Natural killer cell treated with Interleukin-12 subunit alpha and Interleukin-12 subunit beta and Interleukin-15 and Interleukin-18, amount 100 ng/mL, for 72 hours (primary cell): ENCODE results near the gene PODNL1. TPM values are rescaled to one million over a fixed set of nuclear protein-coding genes. Genes with fewer than 3 reads are reported as not detected.
"Not testable (repeated sequence)": the region's sequence is repeated elsewhere in the genome, so short reads cannot be mapped to it uniquely, and the experiment has no call there.

Experiments
- ATAC-seq, 2 donors: fragments of 150-1000 bp; cut with Tn5 transposase in 1 of 2; sonication (Bioruptor Pico), chemical (Tn5 transposase) in 1 of 2; 2 replicates each; pipeline ENCODE4 v1.10.0; 2021
- DNase-seq: peaks from one replicate; pipeline ENCODE4 v3.0.0; 2022; ENCODE audit warnings: low spot score
- H3K27ac Mint-ChIP-seq, 2 donors: 1 replicate in 1 of 2; 2 replicates in 1 of 2; pipeline ENCODE4 v1.8.0; 2022; ENCODE audit warnings: mixed read lengths in 2 of 2, mild to moderate bottlenecking in 1 of 2, moderate library complexity in 1 of 2
- H3K27me3 Mint-ChIP-seq, 2 donors: 1 replicate in 1 of 2; 2 replicates in 1 of 2; pipeline ENCODE4 v1.8.0; 2022; ENCODE audit warnings: mixed read lengths in 2 of 2
- H3K36me3 Mint-ChIP-seq: one replicate; pipeline ENCODE4 v1.8.0; 2022; ENCODE audit warnings: mixed read lengths
- H3K4me1 Mint-ChIP-seq, 2 donors: 1 replicate in 1 of 2; 2 replicates in 1 of 2; pipeline ENCODE4 v1.8.0; 2022; ENCODE audit warnings: low read depth in 2 of 2, mixed read lengths in 2 of 2, mild to moderate bottlenecking in 1 of 2
- H3K4me3 Mint-ChIP-seq: one replicate; pipeline ENCODE4 v1.8.0; 2022; ENCODE audit warnings: mixed read lengths
- H3K9me3 Mint-ChIP-seq: 2 replicates; pipeline ENCODE4 v1.8.0; 2022; ENCODE audit warnings: mixed read lengths
- total RNA-seq, 2 donors: library from RNA; stranded (reverse); gene quantifications; one replicate each; pipeline ENCODE4 v1.2.3, GENCODE V29; 2022

Gene PODNL1
- total RNA-seq, 2 donors from 2014 or later = 0.70 TPM; not detected in 1

DNA sequence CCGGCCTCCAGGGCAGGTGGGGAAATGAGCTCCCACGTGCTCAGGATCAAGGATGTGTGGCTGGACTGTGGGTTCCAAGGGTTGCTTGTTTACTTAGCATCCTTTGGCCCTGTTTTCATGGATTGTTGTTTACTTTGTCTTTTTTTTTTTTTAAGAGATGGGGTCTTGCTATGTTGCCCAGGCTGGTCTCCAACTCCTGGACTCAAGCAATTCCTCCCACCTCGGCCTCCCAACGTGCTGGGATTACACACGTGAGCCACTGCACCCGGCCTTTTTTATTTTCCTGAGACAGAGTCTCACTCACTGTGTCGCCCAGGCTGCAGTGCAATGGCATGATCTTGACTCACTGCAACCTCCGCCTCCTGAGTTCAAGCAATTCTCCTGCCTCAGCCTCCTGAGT lies 29.0 kb upstream of the PODNL1 start:
- not testable (repeated sequence) for H3K27me3 Mint-ChIP-seq

DNA sequence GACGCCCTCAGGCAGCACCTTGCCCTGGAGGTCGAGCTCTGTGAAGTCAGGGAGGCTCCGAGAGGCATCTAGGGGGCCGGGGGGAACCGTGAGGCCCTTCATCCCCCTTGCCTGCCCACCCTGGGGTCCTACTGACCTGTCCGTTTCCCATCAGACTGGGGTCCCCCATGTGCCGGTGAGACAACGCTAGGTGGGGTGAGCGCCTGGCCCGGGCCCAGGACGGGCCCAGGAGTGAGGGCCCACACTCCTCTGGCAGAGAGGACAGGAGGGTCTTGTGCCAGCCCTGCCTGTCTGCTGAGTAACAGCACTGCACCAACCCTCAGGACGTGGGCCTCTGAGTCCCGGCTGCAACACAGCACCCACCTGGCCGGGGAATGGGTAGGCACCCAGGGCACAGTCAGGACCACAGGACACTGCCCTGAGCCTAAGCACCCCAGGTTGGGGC lies 28.5 kb upstream of the PODNL1 start:
- H3K4me3 Mint-ChIP-seq = no peak overlapping the region
- H3K27ac Mint-ChIP-seq = no peak overlapping the region
- DNase-seq (no peak), ATAC-seq (peak in 1 of 2 donors; percentile 7)
- H3K36me3 Mint-ChIP-seq = no peaks in the 10 kb centered on the region
- no peaks in the 10 kb centered on the region for H3K27me3 Mint-ChIP-seq
- no peaks in the 10 kb centered on the region for H3K4me1 Mint-ChIP-seq
- no peaks in the 10 kb centered on the region for H3K9me3 Mint-ChIP-seq

More for the DNA sequence above, 29.0 kb upstream of the PODNL1 start:
- not testable (repeated sequence) for H3K36me3 Mint-ChIP-seq, H3K4me3 Mint-ChIP-seq, DNase-seq, ATAC-seq, H3K4me1 Mint-ChIP-seq, H3K9me3 Mint-ChIP-seq
- H3K27ac Mint-ChIP-seq = peak overlapping the region in 1 of 2 donors; percentile 37

DNA sequence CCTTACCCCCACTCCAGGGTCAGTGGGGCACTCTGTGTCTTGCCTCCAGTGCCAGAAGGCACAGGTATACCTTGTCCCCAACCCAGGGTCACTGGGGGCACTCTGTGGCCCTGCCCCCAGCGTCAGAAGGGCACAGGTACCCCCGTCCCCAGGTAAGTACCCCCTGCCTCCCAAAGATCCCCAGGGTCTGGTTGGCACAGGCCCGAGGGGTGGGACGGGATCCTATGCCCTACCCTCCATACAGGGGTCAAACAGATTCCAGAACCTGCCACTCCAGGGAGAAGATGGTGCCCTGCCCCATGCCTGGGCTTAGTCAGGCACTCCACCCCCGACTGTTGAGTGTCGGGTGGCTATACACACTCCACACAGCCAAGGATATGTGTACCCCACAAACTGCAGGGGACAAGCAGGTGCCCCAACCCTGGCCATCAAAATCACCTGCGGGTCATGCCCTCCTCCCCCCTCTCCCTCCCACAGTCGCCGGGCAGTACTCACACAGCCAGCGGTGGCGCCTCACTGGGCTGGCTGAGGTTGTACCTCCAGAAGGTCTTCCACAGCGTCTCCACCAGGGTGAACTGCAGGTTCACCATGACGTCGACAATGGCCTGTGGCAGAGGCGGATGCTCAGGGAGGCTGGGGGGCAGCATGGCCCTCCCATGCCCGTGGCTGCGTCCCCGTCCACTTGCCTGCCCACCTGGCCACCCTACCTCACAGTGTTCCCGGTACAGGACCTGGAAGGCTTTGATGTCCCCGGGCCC lies 27.9 kb upstream of the PODNL1 start:
- H3K4me1 Mint-ChIP-seq = no peaks in the 10 kb centered on the region
- H3K4me3 Mint-ChIP-seq = no peak overlapping the region
- ATAC-seq (no peak), DNase-seq (no peak)
- H3K27ac Mint-ChIP-seq = no peak overlapping the region
- no peaks in the 10 kb centered on the region for H3K27me3 Mint-ChIP-seq
- no peaks in the 10 kb centered on the region for H3K36me3 Mint-ChIP-seq
- H3K9me3 Mint-ChIP-seq = no peaks in the 10 kb centered on the region

DNA sequence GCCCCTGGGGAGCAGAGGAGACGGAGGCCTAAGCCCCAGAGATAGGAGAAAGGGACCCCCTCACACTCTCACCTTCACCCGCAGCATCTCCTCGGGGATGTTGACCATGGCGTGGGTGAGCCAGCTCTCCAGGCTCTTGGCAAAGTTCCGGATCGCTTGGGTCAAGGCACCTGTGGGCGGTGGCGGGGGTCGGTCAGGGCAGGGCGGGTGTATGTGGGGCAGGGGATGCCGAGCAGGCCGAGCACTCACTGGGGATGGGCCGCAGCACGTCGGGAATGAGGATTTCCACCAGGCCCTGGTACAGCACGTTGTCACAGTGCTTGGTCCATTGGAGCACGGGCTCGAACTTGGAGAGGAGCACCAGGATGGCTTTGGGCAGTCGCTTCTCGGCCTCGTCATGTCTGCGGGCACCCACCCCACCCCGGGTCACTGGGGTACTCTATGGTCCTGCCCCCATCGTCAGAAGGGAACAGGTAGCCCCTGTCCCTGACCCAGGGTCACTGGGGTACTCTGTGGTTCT lies 27.2 kb upstream of the PODNL1 start:
- Mint-ChIP-seq H3K4me3 (no peak overlapping the region), H3K27me3 (no peaks in the 10 kb centered on the region), H3K4me1 (no peaks in the 10 kb centered on the region), H3K9me3 (no peaks in the 10 kb centered on the region), H3K36me3 (no peaks in the 10 kb centered on the region), H3K27ac (no peak overlapping the region)
- no peak for DNase-seq
- peak in 1 of 2 donors; percentile 15 for ATAC-seq

DNA sequence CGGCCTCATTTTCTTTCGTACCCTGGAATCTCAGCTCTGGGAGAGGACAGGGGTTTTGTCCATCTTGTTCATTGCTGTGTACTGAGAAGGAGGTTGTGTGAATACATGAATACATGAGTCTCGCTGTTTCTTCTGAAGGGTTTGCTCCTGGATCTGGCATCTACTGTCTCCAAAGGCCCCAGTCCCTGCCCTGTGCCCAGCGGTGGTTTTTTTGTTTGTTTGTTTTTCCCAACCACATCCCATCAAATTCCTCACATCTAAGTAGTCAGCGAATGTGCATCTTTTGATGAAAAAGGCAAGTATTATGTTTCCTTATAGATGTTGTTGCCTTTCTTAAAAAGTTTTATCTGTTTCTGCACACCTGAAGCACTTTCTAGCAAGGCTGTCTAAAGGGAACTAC lies 26.6 kb upstream of the PODNL1 start:
- Mint-ChIP-seq H3K9me3 (no peaks in the 10 kb centered on the region), H3K36me3 (no peaks in the 10 kb centered on the region), H3K27me3 (no peaks in the 10 kb centered on the region), H3K4me1 (no peaks in the 10 kb centered on the region), H3K27ac (no peak overlapping the region), H3K4me3 (no peak overlapping the region)
- ATAC-seq (no peak), DNase-seq (no peak)

DNA sequence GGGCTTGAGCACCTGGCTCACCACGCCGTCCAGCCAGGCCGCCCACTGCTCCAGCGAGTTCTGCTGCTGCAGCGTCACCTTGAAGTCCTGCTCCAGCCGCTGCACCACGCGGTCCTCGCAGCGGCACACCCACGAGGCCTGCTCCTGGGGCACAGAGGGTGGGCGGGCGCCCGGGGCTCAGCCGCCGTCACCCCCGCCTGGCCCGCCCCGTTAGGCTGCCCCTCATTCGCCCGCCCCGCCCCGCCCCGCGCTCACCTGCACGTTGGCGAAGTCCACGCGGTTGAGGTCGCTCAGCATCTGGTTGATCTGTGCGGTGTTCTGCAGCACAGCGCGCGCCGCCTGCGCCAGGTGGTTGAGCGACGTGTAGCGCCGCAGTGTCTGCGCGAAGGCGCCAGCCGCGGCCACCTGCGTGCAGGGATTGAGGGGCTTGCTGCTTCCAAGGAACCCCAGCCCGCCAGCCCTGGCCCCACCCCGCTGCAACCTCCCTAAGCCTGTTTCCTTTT lies 25.4 kb upstream of the PODNL1 start:
- no peak overlapping the region for H3K4me3 Mint-ChIP-seq
- H3K27ac Mint-ChIP-seq = no peak overlapping the region
- H3K27me3 Mint-ChIP-seq = no peaks in the 10 kb centered on the region
- no peaks in the 10 kb centered on the region for H3K36me3 Mint-ChIP-seq
- no peak for DNase-seq
- H3K4me1 Mint-ChIP-seq = no peaks in the 10 kb centered on the region
- H3K9me3 Mint-ChIP-seq = no peaks in the 10 kb centered on the region
- no peak for ATAC-seq

DNA sequence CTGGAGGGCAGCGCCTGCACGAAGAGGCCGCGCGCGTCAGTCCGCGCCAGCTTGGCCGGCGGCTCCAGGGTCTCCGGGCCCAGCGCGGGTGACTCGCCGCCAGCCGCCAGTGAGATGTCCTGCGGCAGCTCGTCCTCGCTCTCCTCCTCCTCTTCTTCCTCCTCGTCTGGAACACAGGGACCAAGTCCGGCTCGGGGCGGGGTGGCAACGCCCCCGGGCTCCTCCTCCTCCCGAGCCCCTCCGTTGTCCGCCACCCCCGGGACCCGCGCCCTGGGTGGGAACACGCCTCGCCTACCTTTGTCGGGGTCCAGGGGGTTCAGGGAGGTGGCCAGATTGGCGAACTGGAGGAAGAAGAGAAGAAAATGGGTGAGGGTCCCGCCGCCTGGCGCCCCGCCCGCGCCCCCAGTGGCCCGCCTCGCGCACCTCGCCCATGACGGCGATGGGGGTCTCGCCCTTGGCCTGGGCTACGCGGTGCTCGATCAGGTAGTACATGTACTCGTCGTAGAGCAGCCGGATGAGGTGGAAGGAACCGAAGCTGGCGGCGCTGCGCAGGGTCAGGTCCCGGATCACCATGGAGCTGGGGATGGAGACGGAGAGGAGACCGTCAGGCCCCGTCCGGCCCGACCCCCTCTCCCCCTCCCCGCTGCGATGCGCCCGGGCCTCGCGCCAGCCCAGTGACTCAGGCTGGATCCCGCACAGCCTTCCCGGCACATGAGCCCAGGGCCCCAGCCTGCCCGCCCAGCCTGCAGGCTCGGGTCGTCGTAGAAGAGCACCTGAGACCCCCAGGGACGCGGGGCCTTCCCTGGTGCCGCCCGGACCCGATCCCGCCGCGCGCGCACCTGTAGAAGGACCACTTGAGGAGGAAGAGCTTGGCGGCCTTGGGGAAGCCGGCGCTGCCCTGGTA lies 24.7 kb upstream of the PODNL1 start:
- Mint-ChIP-seq H3K4me3 (no peak overlapping the region), H3K27ac (no peak overlapping the region), H3K9me3 (no peaks in the 10 kb centered on the region), H3K27me3 (no peaks in the 10 kb centered on the region), H3K36me3 (no peaks in the 10 kb centered on the region), H3K4me1 (peaks cover 0 to 3% of the 10 kb centered on the region in 2 donors)
- ATAC-seq = no peak
- no peak for DNase-seq

DNA sequence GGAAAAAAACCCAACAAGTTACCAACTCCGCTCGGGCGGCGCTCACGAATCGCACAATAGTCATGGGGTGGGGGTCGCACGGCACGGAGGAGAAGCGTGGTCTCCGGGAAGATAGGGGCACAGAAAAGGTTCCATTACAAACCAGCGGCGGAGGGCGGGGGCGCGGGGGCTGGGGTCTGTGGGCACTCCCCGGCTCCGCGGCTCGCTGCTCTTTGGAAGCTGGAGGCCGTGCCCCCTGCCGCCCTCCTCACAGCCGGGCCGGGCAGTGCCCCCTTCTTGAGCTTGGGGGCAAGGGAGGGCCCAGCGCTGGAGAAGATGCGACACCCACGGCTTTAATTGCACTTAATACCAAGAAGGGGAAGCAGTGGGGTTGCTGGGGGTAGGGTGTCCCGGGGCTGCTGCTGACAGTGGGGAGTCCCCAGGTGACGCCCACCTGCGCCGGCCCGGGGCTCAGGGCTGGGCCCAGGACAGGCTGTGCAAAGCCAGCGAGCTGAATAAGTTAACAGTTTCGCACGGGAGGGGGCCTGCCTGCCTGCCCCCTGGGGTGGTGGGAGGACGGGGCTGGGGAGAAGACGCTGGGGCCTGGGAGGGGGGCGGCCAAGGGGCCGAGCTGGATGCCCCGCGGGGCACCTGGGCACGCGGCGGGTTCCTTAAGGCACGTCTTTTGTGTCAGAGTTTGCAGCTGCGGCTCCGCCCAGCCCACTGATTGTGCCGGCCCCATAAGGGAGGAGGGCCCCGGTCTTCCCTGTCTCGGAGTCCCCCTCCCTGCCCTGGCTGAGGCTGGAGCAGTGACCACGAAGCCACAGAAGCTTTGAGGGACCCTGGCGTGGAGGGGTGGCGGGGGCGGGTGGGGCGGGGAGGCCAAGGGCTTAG lies 23.8 kb upstream of the PODNL1 start:
- no peaks in the 10 kb centered on the region for H3K36me3 Mint-ChIP-seq
- H3K4me3 Mint-ChIP-seq = no peak overlapping the region
- no peak overlapping the region for H3K27ac Mint-ChIP-seq
- H3K9me3 Mint-ChIP-seq = no peaks in the 10 kb centered on the region
- H3K27me3 Mint-ChIP-seq = no peaks in the 10 kb centered on the region
- ATAC-seq = no peak
- peaks cover 0 to 3% of the 10 kb centered on the region in 2 donors for H3K4me1 Mint-ChIP-seq
- no peak for DNase-seq

DNA sequence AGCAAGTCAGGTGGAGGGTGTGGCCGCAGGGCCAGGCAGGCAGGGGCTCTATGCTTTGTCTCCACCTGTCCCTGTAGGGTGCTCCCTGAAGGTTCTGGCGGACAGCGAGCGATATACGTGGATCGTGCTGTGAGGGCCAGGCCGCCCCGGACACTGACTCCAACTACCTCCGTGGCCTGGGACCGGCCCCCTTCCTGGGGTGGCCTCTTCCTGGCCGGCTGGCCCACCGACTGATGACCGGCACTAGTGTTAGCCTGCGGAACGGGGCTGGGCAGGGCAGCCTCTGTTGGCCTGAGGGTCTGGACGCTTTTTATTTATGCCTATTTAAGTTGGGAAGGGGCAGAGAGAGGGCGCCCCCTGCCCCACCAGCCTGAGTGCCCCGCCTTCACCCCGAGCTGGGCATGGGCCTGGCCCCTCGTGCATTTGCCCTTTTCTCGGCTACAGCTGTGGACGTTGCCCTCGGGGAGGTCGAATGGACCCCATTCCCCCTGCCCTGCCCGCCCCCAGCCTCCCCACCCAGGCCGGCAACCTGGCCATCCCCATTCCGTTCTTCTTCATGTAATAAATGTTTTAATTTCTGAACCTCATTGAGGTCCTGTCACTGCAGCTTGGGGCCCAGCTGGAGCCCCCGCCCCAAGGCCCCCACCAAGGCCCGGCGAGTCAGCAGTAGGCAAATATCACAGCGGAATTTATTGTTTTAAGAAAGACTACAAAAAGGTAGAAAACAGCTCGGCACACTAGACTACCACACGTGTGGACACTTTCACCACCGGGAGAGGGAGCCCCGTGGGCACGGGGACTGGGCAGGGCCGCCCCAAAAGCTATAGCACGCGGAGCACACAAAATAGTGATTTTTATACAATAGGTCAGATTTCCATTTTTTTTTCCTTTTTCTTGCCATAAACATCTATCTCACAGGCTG lies 22.9 kb upstream of the PODNL1 start:
- no peaks in the 10 kb centered on the region for H3K36me3 Mint-ChIP-seq
- no peak for ATAC-seq
- DNase-seq = no peak
- no peak overlapping the region for H3K27ac Mint-ChIP-seq
- H3K4me1 Mint-ChIP-seq = peaks cover 0 to 3% of the 10 kb centered on the region in 2 donors
- H3K4me3 Mint-ChIP-seq = no peak overlapping the region
- H3K9me3 Mint-ChIP-seq = no peaks in the 10 kb centered on the region
- H3K27me3 Mint-ChIP-seq = no peaks in the 10 kb centered on the region

DNA sequence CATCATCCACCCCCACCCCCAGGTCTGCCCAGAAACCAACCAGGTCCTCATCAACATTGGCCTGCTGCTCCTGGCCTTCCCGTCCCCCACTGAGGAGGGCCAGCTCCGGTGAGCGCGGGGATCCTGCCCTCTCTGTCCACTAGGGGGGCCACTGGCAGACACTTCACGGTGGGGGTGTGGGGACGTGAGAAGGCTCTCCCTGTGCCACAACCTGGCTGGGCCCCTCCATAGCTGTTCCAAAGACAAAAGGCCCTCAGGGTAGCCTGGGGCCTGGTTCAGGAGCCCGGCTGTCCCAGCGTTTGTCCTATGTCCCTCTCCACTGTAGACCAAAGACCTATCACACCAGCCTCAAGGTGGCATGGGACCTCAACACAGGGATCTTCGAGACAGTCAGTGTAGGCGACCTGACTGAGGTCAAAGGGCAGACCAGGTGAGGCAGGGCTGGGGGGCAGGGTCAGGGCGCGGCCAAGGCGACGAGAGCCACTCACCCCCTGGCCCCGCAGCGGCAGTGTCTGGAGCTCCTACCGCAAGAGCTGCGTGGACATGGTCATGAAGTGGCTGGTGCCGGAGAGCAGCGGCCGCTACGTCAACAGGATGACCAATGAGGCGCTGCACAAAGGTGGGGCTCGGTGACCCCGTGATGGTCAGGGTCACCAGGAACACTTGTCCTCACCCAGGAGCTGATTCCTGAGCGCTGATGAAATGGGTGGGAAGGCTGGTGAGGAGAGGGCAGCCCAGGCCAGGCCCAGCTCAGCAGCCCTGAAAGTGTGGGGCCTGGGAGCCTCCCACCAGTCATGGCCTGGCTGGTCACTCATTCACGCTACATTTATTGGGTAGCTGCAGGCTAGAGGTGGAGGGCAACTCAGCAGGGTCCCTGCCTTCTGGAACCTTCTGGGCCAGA lies 22.0 kb upstream of the PODNL1 start:
- ATAC-seq (peak in 1 of 2 donors; percentile 22), DNase-seq (no peak)
- H3K9me3 Mint-ChIP-seq = no peaks in the 10 kb centered on the region
- peaks cover 0 to 3% of the 10 kb centered on the region in 2 donors for H3K4me1 Mint-ChIP-seq
- no peaks in the 10 kb centered on the region for H3K27me3 Mint-ChIP-seq
- no peak overlapping the region for H3K4me3 Mint-ChIP-seq
- no peaks in the 10 kb centered on the region for H3K36me3 Mint-ChIP-seq
- no peak overlapping the region for H3K27ac Mint-ChIP-seq

DNA sequence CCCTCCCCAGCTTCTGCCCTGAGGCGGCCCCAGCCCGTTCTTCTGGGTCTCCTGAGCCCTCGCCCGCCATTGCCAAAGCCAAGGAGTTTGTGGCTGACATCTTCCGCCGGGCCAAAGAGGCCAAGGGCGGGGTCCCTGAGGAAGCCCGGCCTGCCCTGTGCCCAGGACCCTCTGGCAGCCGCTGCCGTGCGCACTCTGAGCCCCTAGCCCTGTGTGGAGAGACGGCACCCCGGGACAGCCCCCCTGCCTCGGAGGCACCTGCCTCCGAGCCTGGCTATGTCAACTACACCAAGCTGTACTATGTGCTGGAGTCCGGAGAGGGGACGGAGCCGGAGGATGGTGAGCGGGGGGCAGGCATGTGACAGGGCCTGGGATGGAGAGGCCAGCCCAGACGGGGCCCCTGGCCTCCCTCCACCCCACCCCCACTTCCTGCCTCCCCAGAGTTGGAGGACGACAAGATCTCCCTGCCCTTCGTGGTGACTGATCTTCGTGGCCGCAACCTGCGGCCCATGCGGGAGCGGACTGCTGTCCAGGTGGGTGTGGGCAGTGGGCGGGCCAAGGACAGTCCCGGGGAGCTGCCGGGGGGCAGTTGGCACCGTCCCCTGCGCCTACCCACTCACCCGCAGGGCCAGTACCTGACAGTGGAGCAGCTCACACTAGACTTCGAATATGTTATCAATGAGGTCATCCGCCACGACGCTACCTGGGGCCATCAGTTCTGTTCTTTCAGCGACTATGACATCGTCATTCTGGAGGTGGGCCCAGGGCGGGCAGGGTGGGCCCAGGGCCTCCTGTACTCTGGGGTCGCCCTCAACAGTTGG lies 21.1 kb upstream of the PODNL1 start:
- no peaks in the 10 kb centered on the region for H3K27me3 Mint-ChIP-seq
- no peak for DNase-seq
- no peaks in the 10 kb centered on the region for H3K36me3 Mint-ChIP-seq
- H3K4me3 Mint-ChIP-seq = no peak overlapping the region
- H3K9me3 Mint-ChIP-seq = no peaks in the 10 kb centered on the region
- no peak overlapping the region for H3K27ac Mint-ChIP-seq
- no peak for ATAC-seq
- peaks cover 0 to 6% of the 10 kb centered on the region in 2 donors for H3K4me1 Mint-ChIP-seq
